GM19452 (cell line): ENCODE data around the gene GJB6.

Experiments used
- ATAC-seq: cut with Tn5 transposase; IDR thresholded peaks from one replicate; pipeline ENCODE4 v1.9.1; 2021; ENCODE audit not compliant: unreplicated experiment

GJB6 gene

DNA sequence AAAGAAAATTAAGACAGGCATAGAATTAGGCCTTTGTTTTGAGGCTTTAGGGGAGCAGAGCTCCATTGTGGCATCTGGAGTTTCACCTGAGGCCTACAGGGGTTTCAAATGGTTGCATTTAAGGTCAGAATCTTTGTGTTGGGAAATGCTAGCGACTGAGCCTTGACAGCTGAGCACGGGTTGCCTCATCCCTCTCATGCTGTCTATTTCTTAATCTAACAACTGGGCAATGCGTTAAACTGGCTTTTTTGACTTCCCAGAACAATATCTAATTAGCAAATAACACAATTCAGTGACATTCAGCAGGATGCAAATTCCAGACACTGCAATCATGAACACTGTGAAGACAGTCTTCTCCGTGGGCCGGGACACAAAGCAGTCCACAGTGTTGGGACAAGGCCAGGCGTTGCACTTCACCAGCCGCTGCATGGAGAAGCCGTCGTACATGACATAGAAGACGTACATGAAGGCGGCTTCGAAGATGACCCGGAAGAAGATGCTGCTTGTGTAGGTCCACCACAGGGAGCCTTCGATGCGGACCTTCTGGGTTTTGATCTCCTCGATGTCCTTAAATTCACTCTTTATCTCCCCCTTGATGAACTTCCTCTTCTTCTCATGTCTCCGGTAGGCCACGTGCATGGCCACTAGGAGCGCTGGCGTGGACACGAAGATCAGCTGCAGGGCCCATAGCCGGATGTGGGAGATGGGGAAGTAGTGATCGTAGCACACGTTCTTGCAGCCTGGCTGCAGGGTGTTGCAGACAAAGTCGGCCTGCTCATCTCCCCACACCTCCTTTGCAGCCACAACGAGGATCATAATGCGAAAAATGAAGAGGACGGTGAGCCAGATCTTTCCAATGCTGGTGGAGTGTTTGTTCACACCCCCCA is 43.2 kb downstream of the GJB6 start:
- ATAC-seq, result no peak

DNA sequence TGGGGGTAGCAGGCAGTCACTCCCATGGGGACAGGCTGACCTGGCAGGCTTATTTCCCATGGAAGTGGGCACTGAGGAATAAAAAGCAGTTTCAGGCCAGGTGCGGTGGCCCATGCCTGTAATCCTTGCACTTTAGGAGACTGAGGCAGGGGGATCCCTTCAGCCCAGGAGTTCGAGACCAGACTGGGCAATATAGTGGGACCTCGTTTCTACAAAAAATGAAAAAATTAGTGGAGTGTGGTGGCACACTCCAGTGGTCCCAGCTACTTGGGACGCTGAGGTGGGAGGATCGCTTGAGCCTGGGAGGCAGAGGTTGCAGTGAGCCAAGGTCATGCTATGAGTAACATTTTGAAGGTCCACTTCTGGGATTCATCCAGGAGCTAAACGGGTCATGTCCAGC is 45.3 kb downstream of the GJB6 start:
- ATAC-seq, result no peak

GRCh38 chr13:20185366-20186056 is 46.6 kb downstream of the GJB6 start:
- no peak for ATAC-seq

- no peak for ATAC-seq
These were observed 49.8 kb downstream of the GJB6 start for GRCh38 chr13:20182231-20182846.

- ATAC-seq, result no peak
These were observed 50.9 kb downstream of the GJB6 start for GRCh38 chr13:20181188-20181587.

DNA sequence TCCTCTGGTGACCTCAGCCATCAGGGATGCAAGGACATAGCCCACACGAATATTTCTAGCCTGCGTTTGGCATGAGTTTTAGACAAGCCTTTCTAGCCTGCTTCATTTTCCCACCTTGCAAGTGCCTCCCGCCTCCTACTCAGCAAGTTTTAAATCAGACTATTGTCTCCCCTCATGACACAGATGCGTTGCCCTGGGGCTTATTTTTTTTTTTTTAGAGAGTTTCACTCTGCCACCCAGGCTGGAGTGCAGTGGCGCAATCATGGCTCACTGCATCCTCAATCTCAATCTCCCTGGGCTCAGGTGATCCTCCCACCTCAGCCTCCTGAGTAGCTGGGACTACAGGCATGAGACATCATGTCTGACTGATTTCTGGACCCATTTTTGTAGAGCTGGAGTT is 54.0 kb downstream of the GJB6 start:
- ATAC-seq, result no peak

- ATAC-seq, result no peak
These were observed 54.9 kb downstream of the GJB6 start for GRCh38 chr13:20177049-20177831.

DNA sequence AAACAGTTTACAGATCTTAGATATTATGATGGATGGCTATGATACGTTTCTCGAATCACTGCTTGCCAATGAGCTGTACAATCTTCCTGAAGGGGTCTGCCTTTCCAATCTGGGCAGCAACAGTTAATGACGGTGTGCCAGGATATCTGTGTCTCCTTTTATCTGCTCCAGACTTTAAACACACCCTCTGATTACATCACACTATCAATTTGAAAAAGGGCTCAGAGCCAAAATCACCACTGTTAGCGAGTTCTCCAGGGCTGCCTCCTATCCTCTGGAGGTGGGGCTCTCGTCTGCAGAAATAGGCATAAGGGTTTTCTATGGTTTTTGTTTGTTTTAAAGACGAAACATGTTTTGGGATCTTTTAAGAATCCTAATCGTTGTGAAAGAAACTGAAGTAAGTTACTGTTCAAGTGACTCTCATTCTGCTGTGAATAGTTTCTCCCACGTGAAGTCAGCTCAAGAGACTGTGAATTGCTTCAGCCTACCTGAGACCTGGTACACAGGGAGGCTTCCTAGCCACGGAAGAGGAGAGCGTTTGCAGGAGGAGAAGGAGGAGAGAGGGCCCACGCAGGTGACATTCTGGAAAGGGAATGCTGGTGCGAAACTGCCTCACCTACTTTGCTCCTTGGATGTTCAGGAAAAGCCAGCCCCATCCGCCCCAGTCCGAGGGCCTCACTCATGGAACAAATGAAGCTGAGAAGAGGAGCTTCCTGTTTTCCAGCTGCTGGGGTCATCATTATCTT is 56.0 kb downstream of the GJB6 start:
- ATAC-seq, result no peak

- ATAC-seq, result no peak
These were observed 56.7 kb downstream of the GJB6 start for GRCh38 chr13:20175406-20175794.

DNA sequence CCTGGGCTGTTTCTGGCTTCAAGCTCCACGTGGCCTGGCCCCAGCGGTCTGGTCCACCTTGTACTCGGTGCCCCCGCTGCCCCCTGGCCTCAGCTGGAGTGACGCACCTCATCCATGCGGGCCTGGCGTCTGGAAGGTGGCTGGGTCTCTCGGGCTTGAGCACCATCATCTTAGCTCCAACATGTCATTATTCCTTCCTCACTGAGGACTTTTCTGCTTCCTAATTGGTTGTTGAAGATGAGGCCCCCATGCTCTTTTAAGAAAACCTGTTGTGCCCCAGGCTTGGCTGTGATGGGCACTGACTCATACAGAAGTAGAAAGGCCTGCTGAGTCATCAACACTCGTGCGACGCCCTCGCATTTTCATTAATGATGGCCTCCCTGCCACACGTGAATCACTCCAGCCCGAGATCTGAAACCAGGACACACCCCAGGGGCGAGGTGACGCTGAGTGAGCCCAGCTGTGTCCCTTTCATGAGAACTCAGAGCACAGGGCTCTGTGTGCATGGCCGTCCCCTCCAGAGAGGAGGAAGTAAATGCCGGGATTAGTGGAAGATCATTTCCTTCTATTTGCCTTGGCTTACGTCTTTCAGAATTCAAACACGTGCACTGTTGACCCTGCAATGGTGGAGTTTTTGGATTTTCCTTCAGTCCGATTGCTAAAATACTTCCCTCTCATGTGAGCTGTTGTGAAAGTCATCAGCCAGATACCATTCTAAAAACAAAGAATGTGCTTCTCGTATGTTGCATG is 57.3 kb downstream of the GJB6 start:
- ATAC-seq, result peak; percentile 90

DNA sequence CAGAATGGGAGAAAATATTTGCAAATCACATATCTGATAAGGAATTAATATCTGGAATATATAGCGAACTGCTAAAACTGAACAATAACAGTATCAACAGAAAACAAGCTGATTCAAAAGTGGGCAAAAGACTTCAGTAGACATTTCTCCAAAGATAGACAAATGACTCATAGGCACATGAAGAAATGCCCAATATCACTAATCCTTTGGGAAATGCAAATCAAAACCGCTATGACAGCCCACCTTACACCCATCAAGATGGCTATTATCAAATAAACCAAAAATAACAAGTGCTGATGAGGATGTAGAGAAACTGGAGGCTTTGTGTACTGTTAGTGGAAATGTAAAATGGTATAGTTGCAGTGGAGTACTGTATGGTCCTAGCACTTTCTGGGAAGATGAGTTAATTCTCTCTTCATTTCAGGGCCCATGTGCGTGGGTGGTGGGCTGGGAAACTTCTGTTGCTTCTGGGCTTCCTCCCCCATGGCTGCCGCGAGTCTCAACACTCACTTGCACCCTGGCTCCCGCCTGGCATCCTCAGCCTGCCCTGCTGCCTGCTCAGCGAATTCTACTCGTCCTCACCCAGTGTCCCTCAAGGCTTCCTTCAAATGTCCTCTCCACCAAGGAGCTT is 58.9 kb downstream of the GJB6 start:
- no peak for ATAC-seq
